Gastroesophageal sphincter (tissue), 3 donors: Measurements from ENCODE around the gene NRXN3.

ENCODE experiments used
- EP300 ChIP-seq: sonication (generic); formaldehyde crosslinking; IDR thresholded peaks from one replicate; pipeline ENCODE4 v1.6.1; 2017; ENCODE audit warnings: antibody characterized with exemption, mild to moderate bottlenecking
- POLR2A ChIP-seq, 2 donors: fragments of 450-650 bp; IDR thresholded peaks; one replicate each; pipeline ENCODE4 v1.6.1; 2017; ENCODE audit warnings: antibody characterized with exemption in 2 of 2, mild to moderate bottlenecking in 2 of 2, moderate library complexity in 1 of 2
- POLR2AphosphoS5 ChIP-seq: sonication (generic); formaldehyde crosslinking; IDR thresholded peaks from one replicate; pipeline ENCODE4 v1.6.1; 2017; ENCODE audit warnings: antibody characterized with exemption
- TF ChIP-seq, protein P1 (sequence below), 4 experiments: fragments of 200-600 bp in 2 of 4; fragments of 450-650 bp in 2 of 4; sonication (generic) in 1 of 4; IDR thresholded peaks; one replicate each; pipeline ENCODE4 v1.5.1; 2017 to 2019; ENCODE audit warnings: antibody characterized with exemption in 4 of 4, mild to moderate bottlenecking in 2 of 4, moderate library complexity in 2 of 4

DNA sequence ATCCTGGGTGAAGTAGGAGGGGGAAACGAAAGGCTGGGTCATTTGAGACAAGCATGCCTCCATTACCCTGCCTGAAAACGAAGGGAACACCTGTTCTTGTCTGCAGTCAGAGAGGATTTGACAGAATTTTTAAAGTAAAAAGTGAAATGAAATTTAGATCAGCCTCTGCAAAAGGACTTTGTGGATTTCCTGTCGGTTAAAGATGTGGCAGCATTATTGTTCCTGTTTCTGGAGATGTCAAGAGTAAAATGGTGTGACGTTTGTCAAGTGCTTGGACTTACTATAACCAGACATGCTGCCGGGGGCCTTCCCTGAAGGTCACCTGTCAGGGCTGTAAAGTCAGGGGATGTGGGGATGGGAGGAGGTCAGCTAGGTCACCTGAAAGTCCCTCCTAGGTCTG lies 32.0 kb downstream of the NRXN3 start:
- TF ChIP-seq EP300 (no peak), POLR2A (IDR thresholded peaks at IDR 0.05) (no peak), POLR2AphosphoS5 (no peak)
- TF ChIP-seq, protein P1, sequence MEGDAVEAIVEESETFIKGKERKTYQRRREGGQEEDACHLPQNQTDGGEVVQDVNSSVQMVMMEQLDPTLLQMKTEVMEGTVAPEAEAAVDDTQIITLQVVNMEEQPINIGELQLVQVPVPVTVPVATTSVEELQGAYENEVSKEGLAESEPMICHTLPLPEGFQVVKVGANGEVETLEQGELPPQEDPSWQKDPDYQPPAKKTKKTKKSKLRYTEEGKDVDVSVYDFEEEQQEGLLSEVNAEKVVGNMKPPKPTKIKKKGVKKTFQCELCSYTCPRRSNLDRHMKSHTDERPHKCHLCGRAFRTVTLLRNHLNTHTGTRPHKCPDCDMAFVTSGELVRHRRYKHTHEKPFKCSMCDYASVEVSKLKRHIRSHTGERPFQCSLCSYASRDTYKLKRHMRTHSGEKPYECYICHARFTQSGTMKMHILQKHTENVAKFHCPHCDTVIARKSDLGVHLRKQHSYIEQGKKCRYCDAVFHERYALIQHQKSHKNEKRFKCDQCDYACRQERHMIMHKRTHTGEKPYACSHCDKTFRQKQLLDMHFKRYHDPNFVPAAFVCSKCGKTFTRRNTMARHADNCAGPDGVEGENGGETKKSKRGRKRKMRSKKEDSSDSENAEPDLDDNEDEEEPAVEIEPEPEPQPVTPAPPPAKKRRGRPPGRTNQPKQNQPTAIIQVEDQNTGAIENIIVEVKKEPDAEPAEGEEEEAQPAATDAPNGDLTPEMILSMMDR (IDR thresholded peaks at IDR 0.05): no peak
